ENCODE measurements around the gene STX10. TPM values are rescaled to one million over a fixed set of nuclear protein-coding genes. Genes with fewer than 3 reads are reported as not detected.

Gene STX10, protein sequence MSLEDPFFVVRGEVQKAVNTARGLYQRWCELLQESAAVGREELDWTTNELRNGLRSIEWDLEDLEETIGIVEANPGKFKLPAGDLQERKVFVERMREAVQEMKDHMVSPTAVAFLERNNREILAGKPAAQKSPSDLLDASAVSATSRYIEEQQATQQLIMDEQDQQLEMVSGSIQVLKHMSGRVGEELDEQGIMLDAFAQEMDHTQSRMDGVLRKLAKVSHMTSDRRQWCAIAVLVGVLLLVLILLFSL
- total RNA-seq: 63.1 and 67.9 TPM in 2 replicates
- 89.6 and 91.6 TPM in 2 replicates for polyA plus RNA-seq
- polyA plus RNA-seq (2011; cell fraction: cytosol; rRNA removed): 73.4 and 87.2 TPM in 2 replicates
- 114 and 131 TPM in 2 replicates for polyA plus RNA-seq (2011; cell fraction: nucleus; rRNA removed)
- polyA plus RNA-seq (2012): 49.2 and 49.9 TPM in 2 replicates
- 48.5 and 105 TPM in 2 replicates for polyA minus RNA-seq
- 46.1 TPM for polyA minus RNA-seq (2011; cell fraction: cytosol; rRNA and poly(A)+ RNA removed)
- polyA minus RNA-seq (2011; cell fraction: nucleus; rRNA and poly(A)+ RNA removed): 14.1 and 22.6 TPM in 2 replicates
- Bru-seq, nascent RNA: percentile 55 among the genes with signal in this experiment
- percentile 81 among the genes with signal in this experiment for BruChase-seq, experiment 1, labeled RNA remaining after a 6-hour chase
- BruChase-seq, experiment 2, labeled RNA remaining after a 2-hour chase: percentile 72 among the genes with signal in this experiment
- long read RNA-seq, transcript STX10-204 (8 exons, 1,136 nt): major isoform, 98 of 146 reads
- long read RNA-seq, transcript STX10-207 (7 exons, 1,241 nt): minor isoform, 6 of 146 reads
- long read RNA-seq, partial matches to known transcripts: 24 of 146 reads
- long read RNA-seq, other reads (novel, unspliced or antisense): 16 of 146 reads

DNA sequence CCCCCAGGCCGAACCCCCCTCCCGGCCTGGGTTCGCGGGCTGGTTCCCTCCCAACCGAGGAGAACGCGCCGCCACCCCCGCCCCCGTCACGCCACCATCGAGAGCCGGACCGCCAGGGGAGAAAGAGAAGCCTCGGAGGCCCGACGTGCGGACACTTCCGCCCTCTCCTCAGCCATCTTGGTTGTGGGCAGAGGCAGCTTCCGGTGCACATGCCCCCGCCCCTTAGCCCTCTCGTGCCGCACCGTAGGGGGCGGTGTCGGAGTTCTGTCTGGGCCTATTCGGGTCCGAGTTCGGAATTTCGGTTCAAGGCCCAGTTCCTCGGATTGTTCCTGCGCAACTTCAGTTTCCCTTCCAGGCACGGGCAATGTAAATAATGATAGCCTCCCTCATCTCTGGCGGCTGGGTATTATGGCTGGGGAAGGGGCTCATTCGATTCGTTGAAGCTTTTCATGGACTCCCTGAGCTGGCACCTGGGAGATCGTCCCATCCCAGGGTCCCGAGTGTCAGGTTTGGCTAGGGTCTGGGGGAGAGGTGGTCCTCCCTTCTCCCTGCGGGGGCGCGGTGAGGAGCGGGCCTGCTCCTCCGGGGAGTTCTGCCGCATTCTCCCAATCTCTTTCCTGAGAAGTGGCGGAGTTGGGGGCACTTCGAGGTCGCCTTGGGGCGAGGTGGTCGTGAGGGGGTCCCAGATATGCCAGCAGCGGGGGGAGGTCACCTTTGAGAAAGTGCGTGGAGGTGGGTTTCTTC lies at the start of gene STX10, which contains the start of gene IER2:
STX10 (minus strand) TSS at position 189 of the 744 bp plus-strand sequence. CDS start 202 bp downstream, outside the sequence.
IER2 (plus strand) TSS at position 225 of the 744 bp plus-strand sequence. CDS start 2,776 bp downstream, outside the sequence.
- Histone ChIP-seq H3K4me3 (replicated peaks in 1 of 3; ENCODE audit: insufficient read depth in 1 of 3, low read depth in 1 of 3, low read length in 3 of 3) (peak within 1 kb of the TSS; percentile 50 to 97 (median 69)), H3K9ac (replicated peaks; ENCODE audit: extremely low read depth, insufficient read depth, low read length) (peak within 1 kb of the TSS; percentile 95), H4K20me1 (replicated peaks; ENCODE audit: control insufficient read depth, extremely low read depth, insufficient read depth, low read length) (no peaks in the 10 kb centered on the region), H3K9me1 (replicated peaks; ENCODE audit: control insufficient read depth, extremely low read depth, insufficient read depth, low read length) (no peaks in the 10 kb centered on the region), H3K36me3 (ENCODE audit: control insufficient read depth in 2 of 2, extremely low read depth in 1 of 2, insufficient read depth in 2 of 2, low read length in 2 of 2) (peaks cover 0 to under 1% of the 10 kb centered on the region in 2 experiments), H3K79me2 (ENCODE audit: control insufficient read depth, insufficient read depth, low read length) (peaks cover 43% of the 10 kb centered on the region), H3K4me2 (ENCODE audit: insufficient read depth, low read length) (peak within 1 kb of the TSS; percentile 32), H3K27ac (ENCODE audit: insufficient read depth, low read depth, low read length) (peak within 1 kb of the TSS; percentile 90), H3K4me1 (ENCODE audit: control insufficient read depth, extremely low read depth, insufficient read depth, low read length) (peaks cover 12% of the 10 kb centered on the region), H3K9me3 (replicated peaks; ENCODE audit: control insufficient read depth, insufficient read depth, low read length) (no peaks in the 10 kb centered on the region), H2AFZ (ENCODE audit: low read depth, low read length) (peak within 1 kb of the TSS; percentile 2), H3K27me3 (ENCODE audit: control insufficient read depth in 2 of 2, insufficient read depth in 2 of 2, low read length in 2 of 2) (no peaks in the 10 kb centered on the region)
- dilution Hi-C loops (cut with MboI; ENCODE audit: extremely low pct_ligation_motif_present, low sequenced_read_pairs) (no loop called here), intact Hi-C loops (cut with micrococcal nuclease) (loop anchor here (2.0 to 5.0 kb wide), 4 partner anchors 62 to 700 kb away; no protein-coding TSS in a partner anchor)
- TF ChIP-seq POLR2AphosphoS5 (IDR thresholded peaks at IDR 0.05; ENCODE audit: insufficient read depth, low read depth, low read length) (peak; percentile 84), EZH2 (IDR thresholded peaks at IDR 0.05; ENCODE audit: borderline replicate concordance, low read depth, low read length, severe bottlenecking) (no peak), FOS (IDR thresholded peaks at IDR 0.05; ENCODE audit: borderline replicate concordance, insufficient read depth, low read length) (no peak), MYC (IDR thresholded peaks at IDR 0.05; ENCODE audit: low read depth, low read length) (no peak), POLR2A (IDR thresholded peaks at IDR 0.05; ENCODE audit: low read depth, low read length) (peak; percentile 68), GATA2 (IDR thresholded peaks at IDR 0.05; ENCODE audit: insufficient read depth, insufficient read length, low read depth, low read length) (no peak)
- TF ChIP-seq, protein P1, sequence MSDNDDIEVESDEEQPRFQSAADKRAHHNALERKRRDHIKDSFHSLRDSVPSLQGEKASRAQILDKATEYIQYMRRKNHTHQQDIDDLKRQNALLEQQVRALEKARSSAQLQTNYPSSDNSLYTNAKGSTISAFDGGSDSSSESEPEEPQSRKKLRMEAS (IDR thresholded peaks at IDR 0.05; ENCODE audit: insufficient read depth, insufficient read length): peak; percentile 82
- TF ChIP-seq, protein P2, sequence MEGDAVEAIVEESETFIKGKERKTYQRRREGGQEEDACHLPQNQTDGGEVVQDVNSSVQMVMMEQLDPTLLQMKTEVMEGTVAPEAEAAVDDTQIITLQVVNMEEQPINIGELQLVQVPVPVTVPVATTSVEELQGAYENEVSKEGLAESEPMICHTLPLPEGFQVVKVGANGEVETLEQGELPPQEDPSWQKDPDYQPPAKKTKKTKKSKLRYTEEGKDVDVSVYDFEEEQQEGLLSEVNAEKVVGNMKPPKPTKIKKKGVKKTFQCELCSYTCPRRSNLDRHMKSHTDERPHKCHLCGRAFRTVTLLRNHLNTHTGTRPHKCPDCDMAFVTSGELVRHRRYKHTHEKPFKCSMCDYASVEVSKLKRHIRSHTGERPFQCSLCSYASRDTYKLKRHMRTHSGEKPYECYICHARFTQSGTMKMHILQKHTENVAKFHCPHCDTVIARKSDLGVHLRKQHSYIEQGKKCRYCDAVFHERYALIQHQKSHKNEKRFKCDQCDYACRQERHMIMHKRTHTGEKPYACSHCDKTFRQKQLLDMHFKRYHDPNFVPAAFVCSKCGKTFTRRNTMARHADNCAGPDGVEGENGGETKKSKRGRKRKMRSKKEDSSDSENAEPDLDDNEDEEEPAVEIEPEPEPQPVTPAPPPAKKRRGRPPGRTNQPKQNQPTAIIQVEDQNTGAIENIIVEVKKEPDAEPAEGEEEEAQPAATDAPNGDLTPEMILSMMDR (IDR thresholded peaks at IDR 0.05; ENCODE audit: extremely low read depth in 1 of 2, insufficient read depth in 1 of 2, low read depth in 1 of 2, low read length in 2 of 2): peak in 1 of 2 donors; percentile 55
- DNase-seq (ENCODE audit: low read depth, low spot score): peak; percentile 96
- no TSS peak for BruUV-seq (replicated peaks)
- POLR2A ChIA-PET: interaction anchor here (1.1 to 1.3 kb wide), 2 partner anchors 32 to 359 kb away, joined by 3 read pairs; partner anchors contain the start of genes JUNB and NACC1
- CTCF ChIA-PET: interaction anchor here (0.7 to 2.3 kb wide), 15 partner anchors 11 to 303 kb away, joined by 3 to 22 read pairs (median 4); partner anchors contain the start of gene NACC1
- FAIRE-seq: peak; percentile 92

Measured in endothelial cell of umbilical vein (primary cell).